HepG2 (cell line): ENCODE measurements around the gene SLIT1. TPM values are rescaled to one million over a fixed set of nuclear protein-coding genes. Genes with fewer than 3 reads are reported as not detected.

Experiments
- ATAC-seq: fragments of 200-7000 bp; cut with Tn5 transposase; 3 replicates; pipeline ENCODE4 v1.9.1; 2020; ENCODE audit warnings: mild to moderate bottlenecking, moderate library complexity
- BruUV-seq: library from RNA; stranded (reverse); fragments of 400-500 nt; replicated peaks from 2 replicates; lab custom pipeline; 2021; lab: Mats Ljungman, UMichigan
- CTCF ChIA-PET: fragments of 300-600 bp; formaldehyde crosslinking; extraction: SDS; loops from one replicate; lab custom pipeline; 2021; ENCODE audit warnings: low total read pairs, inconsistent platforms, low intra/inter-chr PET ratio; lab: Yijun Ruan, JAX
- POLR2A ChIA-PET: fragments of 350-600 bp; sonication (Branson Sonifier 250); formaldehyde crosslinking; loops from one replicate; lab custom pipeline; 2020; ENCODE audit warnings: antibody characterized with exemption, inconsistent platforms; lab: Yijun Ruan, JAX
- DNase-seq: peaks from one replicate; pipeline ENCODE4 v3.0.0-alpha.2; 2015; ENCODE audit warnings: low spot score
- FAIRE-seq: peaks from 3 replicates; lab custom pipeline; 2011; peaks lifted over from hg19 to GRCh38; lab: Jason Lieb, UNC
- H2AFZ ChIP-seq: one replicate; pipeline ENCODE4 v1.6.1; 2011; ENCODE audit warnings: low read length, inconsistent platforms
- H3K27ac ChIP-seq: fragments of 300-600 bp; 3 replicates; pipeline ENCODE4 v1.8.0; 2011; ENCODE audit warnings: mixed run types, mild to moderate bottlenecking, mixed read lengths, low read length, inconsistent platforms; ENCODE audit not compliant: insufficient read depth; ENCODE audit errors: extremely low read length
- H3K27me3 ChIP-seq, 2 experiments: fragments of 200-600 bp in 1 of 2; 2 replicates in 1 of 2; 3 replicates in 1 of 2; pipeline versions ENCODE4 v1.6.0 to v1.8.0; 2011; ENCODE audit warnings: low read length in 2 of 2, mild to moderate bottlenecking in 2 of 2, moderate library complexity in 2 of 2, inconsistent platforms in 1 of 2; ENCODE audit not compliant: insufficient read depth in 2 of 2, control insufficient read depth in 1 of 2
- H3K36me3 ChIP-seq, 2 experiments: fragments of 200-600 bp in 1 of 2; replicated peaks in 1 of 2; 2 replicates in 1 of 2; 3 replicates in 1 of 2; pipeline versions ENCODE4 v1.5.1 to v1.8.0; 2011; ENCODE audit warnings: low read length in 2 of 2, inconsistent platforms in 1 of 2; ENCODE audit not compliant: insufficient read depth in 2 of 2, control insufficient read depth in 1 of 2
- H3K4me1 ChIP-seq: 2 replicates; pipeline ENCODE4 v1.5.1; 2012; ENCODE audit warnings: low read length, inconsistent platforms; ENCODE audit not compliant: insufficient read depth
- H3K4me2 ChIP-seq: 2 replicates; pipeline ENCODE4 v1.6.0; 2011; ENCODE audit warnings: low read depth, low read length, inconsistent platforms
- H3K4me3 ChIP-seq, 3 experiments: fragments of 200-600 bp in 1 of 3; sonication (generic), shearing (Covaris generic) in 1 of 3; replicated peaks in 1 of 3; 2 replicates each; pipeline ENCODE4 v1.5.1; 2011 to 2016; ENCODE audit warnings: low read length in 3 of 3, inconsistent platforms in 2 of 3, low read depth in 2 of 3, mild to moderate bottlenecking in 2 of 3, control low read depth in 1 of 3, mixed read lengths in 1 of 3; ENCODE audit not compliant: insufficient read depth in 1 of 3
- H3K79me2 ChIP-seq: one replicate; pipeline ENCODE4 v1.6.1; 2011; ENCODE audit warnings: low read length, inconsistent platforms; ENCODE audit not compliant: insufficient read depth
- H3K9ac ChIP-seq: 2 replicates; pipeline ENCODE4 v1.6.0; 2011; ENCODE audit warnings: mild to moderate bottlenecking, low read depth, low read length, inconsistent platforms; ENCODE audit not compliant: insufficient read depth
- H3K9me3 ChIP-seq: 2 replicates; pipeline ENCODE4 v1.5.1; 2012; ENCODE audit warnings: mild to moderate bottlenecking, low read length
- H4K20me1 ChIP-seq: 2 replicates; pipeline ENCODE4 v1.6.0; 2011; ENCODE audit warnings: inconsistent platforms, mild to moderate bottlenecking, low read length, moderate library complexity; ENCODE audit not compliant: insufficient read depth
- ELF3 ChIP-seq: IDR thresholded peaks from 2 replicates; pipeline ENCODE4 v1.6.1; 2016; ENCODE audit warnings: missing genetic modification reagents, missing compliant biosample characterization
- MAZ ChIP-seq, 2 experiments: sonication (generic) in 1 of 2; formaldehyde crosslinking in 1 of 2; IDR thresholded peaks; 2 replicates each; pipeline versions ENCODE4 v1.5.0 to v1.6.1; 2012 to 2020; ENCODE audit warnings: low read depth in 2 of 2, mild to moderate bottlenecking in 2 of 2, borderline replicate concordance in 1 of 2, improper control_type of control experiment in 1 of 2, low read length in 1 of 2, missing genetic modification reagents in 1 of 2, moderate library complexity in 1 of 2
- MTA1 ChIP-seq: sonication (generic); formaldehyde crosslinking; IDR thresholded peaks from 2 replicates; pipeline ENCODE4 v1.4.0; 2020; ENCODE audit warnings: missing genetic modification reagents, mild to moderate bottlenecking, borderline replicate concordance
- RARA ChIP-seq: IDR thresholded peaks from 2 replicates; pipeline ENCODE4 v1.6.1; 2016; ENCODE audit warnings: missing genetic modification reagents, missing compliant biosample characterization
- TEF ChIP-seq: sonication (generic); formaldehyde crosslinking; IDR thresholded peaks from 2 replicates; pipeline ENCODE4 v1.5.0; 2020; ENCODE audit warnings: missing genetic modification reagents
- ZBTB46 ChIP-seq: sonication (generic); formaldehyde crosslinking; IDR thresholded peaks from 2 replicates; pipeline ENCODE4 v1.4.0; 2020; ENCODE audit warnings: mild to moderate bottlenecking, missing genetic modification reagents, borderline replicate concordance
- ZNF543 ChIP-seq: sonication (generic); formaldehyde crosslinking; IDR thresholded peaks from 2 replicates; pipeline ENCODE4 v1.4.0; 2020; ENCODE audit warnings: mild to moderate bottlenecking, missing genetic modification reagents
- ZNF703 ChIP-seq: sonication (generic); formaldehyde crosslinking; IDR thresholded peaks from 2 replicates; pipeline ENCODE4 v1.5.1; 2020; ENCODE audit warnings: missing genetic modification reagents, mild to moderate bottlenecking, moderate library complexity, borderline replicate concordance
- WGBS: methylation state at CpG from one replicate; pipeline ENCODE4 v1.1.6; 2017; ENCODE audit warnings: low lambda C conversion rate; 5-methylcytosine and 5-hydroxymethylcytosine counted together
- in situ Hi-C: cut with HindIII; loops from 2 replicates; pipeline ENCODE4 v1.10.0; 2017; ENCODE audit warnings: low pct_unique_long_range_greater_than_20kb; ENCODE audit not compliant: extremely low pct_ligation_motif_present
- intact Hi-C: fragments of 100-400 bp; cut with micrococcal nuclease; formaldehyde crosslinking; loops from one replicate; pipeline ENCODE4 v1.10.0; 2022; ENCODE audit not compliant: unreplicated experiment
- polyA plus RNA-seq, 8 experiments: library from polyadenylated mRNA; depleted of rRNA in 3 of 8; stranded (reverse) in 7 of 8; unstranded in 1 of 8; fragments of >200 nt; fragmentation: Illumina TruSeq in 4 of 8; extraction: Trizol in 4 of 8; gene quantifications; 2 replicates each; pipeline versions ENCODE4 v1.2.1 to v1.2.3, GENCODE V29; 2011 to 2016; ENCODE audit warnings: low read depth in 4 of 8, missing spikeins in 1 of 8, mixed read lengths in 1 of 8; ENCODE audit not compliant: insufficient read depth in 1 of 8
- total RNA-seq, 5 experiments: library from RNA; depleted of rRNA; stranded (reverse); fragments of >200 nt; fragmentation: Illumina TruSeq; extraction: Trizol; gene quantifications; 2 replicates each; pipeline ENCODE4 v1.2.3, GENCODE V29; 2016; ENCODE audit warnings: low read depth in 1 of 5

Gene SLIT1
- total and polyA plus RNA-seq, 2 of the 13 experiments (the other 11 are each of a cell fraction or from before 2014, with no cell fraction given): 0.09 to 0.33 TPM

GRCh38 chr10:97090644-97091043 lies 95.1 kb downstream of the SLIT1 start:
- no peak for FAIRE-seq
- Histone ChIP-seq H3K4me1 (no peaks in the 10 kb centered on the region), H3K36me3 (no peaks in the 10 kb centered on the region), H4K20me1 (no peaks in the 10 kb centered on the region), H3K9me3 (no peaks in the 10 kb centered on the region), H3K27ac (no peak overlapping the region)
- ChIA-PET CTCF (no interaction called here), POLR2A (no interaction called here)
- DNase-seq: no peak
- no TSS peak for BruUV-seq
- in situ Hi-C loops: no loop called here
- intact Hi-C loops: no loop called here
- no peak for TF ChIP-seq TEF (CRISPR knock-in tag)
- no peak for TF ChIP-seq ZNF703 (CRISPR knock-in tag)
- TF ChIP-seq RARA (CRISPR knock-in tag): no peak
- TF ChIP-seq ZBTB46: no peak
- TF ChIP-seq ZNF543: no peak
- TF ChIP-seq MTA1: no peak
- TF ChIP-seq, all 625 proteins: peak for 0
- Histone ChIP-seq H3K4me3 (no peak overlapping the region), H3K79me2 (no peaks in the 10 kb centered on the region), H3K27me3 (peaks cover 4 to 70% of the 10 kb centered on the region in 2 experiments), H2AFZ (no peak overlapping the region), H3K4me2 (no peak overlapping the region), H3K9ac (no peak overlapping the region)
- 13% methylated on average over 4 of the region's 9 CpGs for WGBS
- ATAC-seq: no peak

- no peaks in the 10 kb centered on the region for H3K36me3 ChIP-seq
Observed at GRCh38 chr10:97090035-97090434, 95.7 kb downstream of the SLIT1 start.

More at GRCh38 chr10:97090035-97090434, 95.7 kb downstream of the SLIT1 start:
- Histone ChIP-seq H3K9me3 (no peaks in the 10 kb centered on the region), H3K27ac (no peak overlapping the region), H2AFZ (no peak overlapping the region), H3K27me3 (peaks cover 4 to 64% of the 10 kb centered on the region in 2 experiments), H4K20me1 (no peaks in the 10 kb centered on the region), H3K4me3 (no peak overlapping the region), H3K79me2 (no peaks in the 10 kb centered on the region), H3K4me2 (no peak overlapping the region), H3K9ac (no peak overlapping the region), H3K4me1 (no peaks in the 10 kb centered on the region)
- ChIA-PET POLR2A (no interaction called here), CTCF (no interaction called here)
- intact Hi-C loops: no loop called here
- 6% methylated on average over 10 of the region's 10 CpGs for WGBS
- TF ChIP-seq ELF3 (CRISPR knock-in tag): no peak
- no peak for TF ChIP-seq MAZ (IDR thresholded peaks at IDR 0.05; ENCODE audit: borderline replicate concordance, low read depth, low read length)
- no peak for TF ChIP-seq MAZ (CRISPR knock-in tag; IDR thresholded peaks at IDR 0.05; ENCODE audit: low read depth)
- ATAC-seq: no peak
- no peak for DNase-seq
- no TSS peak for BruUV-seq
- no peak for FAIRE-seq
- in situ Hi-C loops: no loop called here
